Embryonic facial prominence (tissue), 1 donor: Measurements from ENCODE around the gene CNOT11.
"Not testable (repeated sequence)": the region's sequence is repeated elsewhere in the genome, so short reads cannot be mapped to it uniquely, and the experiment has no call there.

Source experiments
- DNase-seq: peaks from one replicate; pipeline ENCODE4 v3.0.0-alpha.2; 2016; ENCODE audit errors: extremely low spot score

The CNOT11 gene

GRCh38 chr2:101245468-101245867 is 7.2 kb upstream of the CNOT11 start:
- not testable (repeated sequence) for DNase-seq

- not testable (repeated sequence) for DNase-seq
These were observed 3.9 kb upstream of the CNOT11 start for GRCh38 chr2:101248756-101249155.

- no peak for DNase-seq
These were observed 2.9 kb upstream of the CNOT11 start for GRCh38 chr2:101249826-101250225.

DNA sequence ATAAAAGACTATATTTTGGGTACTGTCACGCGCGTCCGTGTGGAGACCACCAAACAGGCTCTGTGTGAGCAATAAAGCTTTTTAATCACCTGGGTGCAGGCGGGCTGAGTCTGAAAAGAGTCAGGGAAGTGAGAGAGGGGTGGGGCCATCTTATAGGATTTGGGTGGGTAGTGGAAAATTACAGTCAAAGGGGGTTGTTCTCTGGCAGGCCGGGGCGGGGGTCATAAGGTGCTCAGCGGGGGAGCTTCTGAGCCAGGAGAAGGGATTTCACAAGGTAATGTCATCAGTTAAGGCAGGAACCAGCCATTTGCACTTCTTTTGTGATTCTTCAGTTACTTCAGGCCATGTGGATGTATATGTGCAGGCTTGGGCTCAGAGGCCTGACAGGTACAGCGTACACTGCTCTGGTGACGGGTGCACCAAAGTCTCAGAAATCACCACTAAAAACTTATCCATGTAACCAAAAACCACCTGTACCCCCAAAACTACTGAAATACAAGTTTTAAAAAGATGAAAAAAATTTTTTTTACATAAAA is 1.4 kb upstream of the CNOT11 start:
- DNase-seq = not testable (repeated sequence)

- no peak for DNase-seq
These were observed 760 bp upstream of the CNOT11 start for GRCh38 chr2:101251844-101252407.

- DNase-seq = peak; percentile 33
These were observed 472 bp downstream of the CNOT11 start for GRCh38 chr2:101253013-101253702.

- no peak for DNase-seq
These were observed 1.2 kb downstream of the CNOT11 start for GRCh38 chr2:101253703-101254450.

GRCh38 chr2:101255501-101255900 is 2.8 kb downstream of the CNOT11 start:
- no peak for DNase-seq

- DNase-seq = no peak
These were observed 3.6 kb downstream of the CNOT11 start for GRCh38 chr2:101256316-101256715.

DNA sequence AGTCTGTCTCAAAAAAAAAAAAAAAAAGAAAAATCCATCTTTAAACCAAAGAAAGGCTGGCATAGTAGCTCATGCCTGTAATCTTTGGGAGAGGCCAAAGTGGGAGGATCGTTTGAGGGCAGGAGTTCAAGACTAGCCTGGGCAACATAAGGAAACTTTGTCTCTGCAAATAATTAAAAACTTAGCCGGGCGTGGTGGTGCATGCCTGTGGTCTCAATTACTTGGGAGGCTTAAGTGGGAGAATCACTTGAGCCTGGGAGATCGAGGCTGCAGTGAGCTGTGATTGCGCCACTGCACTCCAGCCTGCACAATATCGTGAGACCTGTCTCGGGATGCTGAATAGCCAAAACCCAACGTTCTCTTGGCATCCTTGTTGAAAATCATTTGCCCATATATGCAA is 6.1 kb downstream of the CNOT11 start:
- no peak for DNase-seq

DNA sequence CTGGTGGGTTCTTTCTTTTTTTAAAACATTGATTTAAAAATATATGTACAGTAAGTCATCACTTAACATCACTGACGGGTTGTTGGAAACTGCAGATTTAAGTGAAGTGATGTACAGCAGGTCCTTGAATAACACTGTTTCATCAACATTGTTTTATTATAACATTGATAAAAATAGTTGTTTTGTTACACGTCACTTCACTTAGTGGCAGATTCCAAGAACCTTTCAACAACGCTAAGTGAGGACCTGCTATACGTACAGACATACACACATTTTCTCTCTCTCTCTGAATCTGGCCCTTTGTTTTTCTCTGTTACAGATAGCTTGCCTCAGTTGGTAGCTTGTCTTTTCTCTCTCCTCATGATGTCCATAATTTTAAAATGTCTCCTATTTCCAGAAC is 9.5 kb downstream of the CNOT11 start:
- no peak for DNase-seq

DNA sequence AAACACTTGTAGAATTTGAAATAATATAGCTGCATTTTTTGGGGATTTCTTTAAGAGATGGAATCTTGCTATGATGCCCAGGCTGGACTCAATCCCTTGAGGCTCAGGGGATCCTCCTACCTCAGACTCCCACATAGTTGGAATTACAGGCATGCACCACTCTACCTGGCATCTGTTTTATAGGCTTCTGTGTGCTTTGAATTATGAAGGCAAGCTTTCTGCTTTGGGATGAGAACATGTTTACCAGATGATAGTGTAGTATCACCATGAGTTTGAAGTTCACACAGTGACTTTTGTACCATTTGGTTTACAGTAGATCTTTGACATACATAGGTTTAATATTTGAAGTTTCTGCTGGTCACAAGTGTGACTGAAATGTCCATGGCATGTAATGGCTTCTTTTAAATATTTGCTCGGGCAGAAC is 10.7 kb downstream of the CNOT11 start:
- DNase-seq = no peak

GRCh38 chr2:101264360-101264939 is 11.8 kb downstream of the CNOT11 start:
- no peak for DNase-seq

- no peak for DNase-seq
These were observed 13.3 kb downstream of the CNOT11 start for GRCh38 chr2:101265893-101266499.

GRCh38 chr2:101267671-101268656 is 15.3 kb downstream of the CNOT11 start:
- no peak for DNase-seq

- DNase-seq = no peak
These were observed 18.1 kb downstream of the CNOT11 start for GRCh38 chr2:101270700-101271259.

DNA sequence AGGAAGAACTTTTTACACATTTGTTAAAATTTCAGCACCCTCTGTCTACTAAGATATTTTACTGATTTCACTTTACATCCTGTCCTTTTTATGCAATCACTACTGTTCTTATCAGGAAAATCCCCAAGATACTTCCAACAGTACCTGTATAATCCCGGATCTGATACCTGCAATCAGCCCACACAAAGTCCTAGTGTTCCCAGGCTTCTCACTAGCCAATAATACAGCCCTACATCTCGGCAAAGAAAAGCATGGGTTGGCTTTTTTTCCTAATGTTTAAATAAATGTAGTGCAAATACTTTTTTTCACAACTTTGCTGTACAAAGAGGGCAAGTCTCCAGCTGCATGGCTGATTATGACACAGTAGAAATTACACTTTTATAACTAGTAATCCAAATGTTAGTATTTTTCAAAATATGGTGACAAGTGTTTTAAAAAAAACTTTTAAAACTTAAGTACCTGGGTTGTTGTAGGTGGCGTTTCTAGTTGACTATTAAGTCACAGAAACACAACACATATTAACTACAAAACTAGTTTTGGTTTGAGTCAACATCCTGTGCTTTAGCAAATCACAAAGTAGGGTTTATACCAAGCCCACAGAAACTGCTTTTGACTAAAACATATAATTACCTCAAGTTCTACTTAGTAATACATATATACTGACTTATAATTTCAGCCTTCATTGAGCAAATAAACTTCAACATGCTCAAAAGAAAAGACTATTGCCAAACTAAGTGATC is 19.5 kb downstream of the CNOT11 start:
- no peak for DNase-seq

- DNase-seq = no peak
These were observed 20.4 kb downstream of the CNOT11 start for GRCh38 chr2:101273056-101273455.

DNA sequence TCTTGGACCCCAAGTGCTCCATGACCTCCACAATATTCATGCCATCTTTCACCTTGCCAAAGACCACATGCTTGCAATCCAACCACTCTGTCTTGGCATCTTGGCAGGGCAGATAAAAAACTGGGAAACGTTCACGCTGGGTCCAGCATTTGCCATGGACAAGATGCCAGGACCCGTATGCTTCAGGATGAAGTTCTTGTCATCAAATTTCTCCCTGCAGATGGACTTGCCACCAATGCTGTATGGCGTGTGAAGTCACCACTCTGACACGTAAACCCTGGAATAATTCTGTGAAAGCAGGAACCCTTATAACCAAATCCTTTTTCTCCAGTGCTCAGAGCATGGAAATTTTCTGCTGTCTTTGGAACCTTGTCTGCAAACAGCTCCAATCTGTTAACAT is 21.5 kb downstream of the CNOT11 start:
- no peak for DNase-seq

GRCh38 chr2:101277111-101277510 is 24.4 kb downstream of the CNOT11 start:
- no peak for DNase-seq
